GM12801 (cell line): ENCODE data around the gene FITM1.

ENCODE experiments used
- TF ChIP-seq, protein P1 (sequence below): IDR thresholded peaks from one replicate; pipeline ENCODE4 v1.5.1; 2011; ENCODE audit warnings: control low read depth; ENCODE audit not compliant: insufficient read length; ENCODE audit errors: extremely low read depth

FITM1 gene, protein sequence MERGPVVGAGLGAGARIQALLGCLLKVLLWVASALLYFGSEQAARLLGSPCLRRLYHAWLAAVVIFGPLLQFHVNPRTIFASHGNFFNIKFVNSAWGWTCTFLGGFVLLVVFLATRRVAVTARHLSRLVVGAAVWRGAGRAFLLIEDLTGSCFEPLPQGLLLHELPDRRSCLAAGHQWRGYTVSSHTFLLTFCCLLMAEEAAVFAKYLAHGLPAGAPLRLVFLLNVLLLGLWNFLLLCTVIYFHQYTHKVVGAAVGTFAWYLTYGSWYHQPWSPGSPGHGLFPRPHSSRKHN

DNA sequence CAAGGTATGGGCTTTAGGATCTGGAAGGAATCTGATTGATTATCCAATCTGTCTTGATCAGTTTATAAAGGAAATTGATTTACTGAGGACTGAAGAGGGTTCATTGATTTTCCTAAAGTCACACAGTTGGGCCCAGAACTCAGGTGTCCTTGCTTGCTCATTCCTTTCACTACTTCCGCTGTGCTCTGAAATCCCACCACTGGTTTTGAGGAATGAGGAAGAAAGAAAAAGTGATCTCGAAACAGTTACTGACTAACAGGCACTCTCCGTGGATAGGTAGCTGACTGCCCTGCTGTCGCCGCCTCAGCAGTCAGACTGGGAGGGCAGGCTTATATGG lies at the start of gene FITM1:
Gene FITM1, plus strand, starts transcription at position 280 of the 337 bp plus-strand sequence. CDS start 905 bp downstream, outside the sequence.
- TF ChIP-seq, protein P1, sequence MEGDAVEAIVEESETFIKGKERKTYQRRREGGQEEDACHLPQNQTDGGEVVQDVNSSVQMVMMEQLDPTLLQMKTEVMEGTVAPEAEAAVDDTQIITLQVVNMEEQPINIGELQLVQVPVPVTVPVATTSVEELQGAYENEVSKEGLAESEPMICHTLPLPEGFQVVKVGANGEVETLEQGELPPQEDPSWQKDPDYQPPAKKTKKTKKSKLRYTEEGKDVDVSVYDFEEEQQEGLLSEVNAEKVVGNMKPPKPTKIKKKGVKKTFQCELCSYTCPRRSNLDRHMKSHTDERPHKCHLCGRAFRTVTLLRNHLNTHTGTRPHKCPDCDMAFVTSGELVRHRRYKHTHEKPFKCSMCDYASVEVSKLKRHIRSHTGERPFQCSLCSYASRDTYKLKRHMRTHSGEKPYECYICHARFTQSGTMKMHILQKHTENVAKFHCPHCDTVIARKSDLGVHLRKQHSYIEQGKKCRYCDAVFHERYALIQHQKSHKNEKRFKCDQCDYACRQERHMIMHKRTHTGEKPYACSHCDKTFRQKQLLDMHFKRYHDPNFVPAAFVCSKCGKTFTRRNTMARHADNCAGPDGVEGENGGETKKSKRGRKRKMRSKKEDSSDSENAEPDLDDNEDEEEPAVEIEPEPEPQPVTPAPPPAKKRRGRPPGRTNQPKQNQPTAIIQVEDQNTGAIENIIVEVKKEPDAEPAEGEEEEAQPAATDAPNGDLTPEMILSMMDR, result no peak

DNA sequence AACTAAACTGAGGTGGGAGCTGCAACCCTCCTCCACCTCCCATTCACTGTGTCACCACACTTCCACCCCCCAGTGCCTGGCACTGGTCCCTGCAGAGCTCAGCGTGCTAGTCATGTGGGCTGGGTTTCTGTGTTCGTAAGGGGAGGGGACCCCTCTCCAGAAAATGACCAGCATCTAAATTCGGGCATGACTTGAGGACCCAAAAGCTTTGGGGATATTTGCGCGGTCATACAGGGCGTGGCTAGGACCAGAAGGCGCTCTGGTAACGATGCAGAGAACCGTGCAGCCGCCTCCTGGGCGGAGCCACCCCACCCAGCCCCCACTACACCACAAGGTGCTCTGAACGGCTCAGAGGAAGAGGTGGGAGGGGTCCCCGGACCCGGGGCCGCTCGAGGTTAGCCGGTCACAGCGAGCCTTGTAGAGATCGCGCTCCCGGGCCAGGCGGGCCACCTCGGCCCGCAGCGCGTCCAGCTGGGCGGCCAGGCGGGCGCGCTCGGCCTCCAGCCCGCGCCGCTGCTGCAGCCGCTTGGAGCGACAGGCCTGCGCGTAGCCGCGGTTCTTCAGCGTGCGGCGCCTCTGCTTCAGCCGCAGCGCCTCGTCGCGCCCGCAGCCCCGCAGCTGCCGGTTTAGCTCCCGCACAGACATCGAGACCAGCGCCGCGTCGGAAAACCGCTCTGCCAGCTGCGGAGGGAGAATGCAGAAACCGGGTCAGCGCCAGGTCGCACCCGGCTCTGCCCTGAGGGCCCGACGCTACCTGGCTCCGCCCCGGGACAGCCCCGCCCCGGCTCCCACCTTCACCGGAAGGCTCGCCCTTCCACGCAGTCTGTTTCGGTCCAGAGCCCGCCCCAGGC lies 49.3 kb upstream of the FITM1 start:
- TF ChIP-seq, protein P1, result no peak

DNA sequence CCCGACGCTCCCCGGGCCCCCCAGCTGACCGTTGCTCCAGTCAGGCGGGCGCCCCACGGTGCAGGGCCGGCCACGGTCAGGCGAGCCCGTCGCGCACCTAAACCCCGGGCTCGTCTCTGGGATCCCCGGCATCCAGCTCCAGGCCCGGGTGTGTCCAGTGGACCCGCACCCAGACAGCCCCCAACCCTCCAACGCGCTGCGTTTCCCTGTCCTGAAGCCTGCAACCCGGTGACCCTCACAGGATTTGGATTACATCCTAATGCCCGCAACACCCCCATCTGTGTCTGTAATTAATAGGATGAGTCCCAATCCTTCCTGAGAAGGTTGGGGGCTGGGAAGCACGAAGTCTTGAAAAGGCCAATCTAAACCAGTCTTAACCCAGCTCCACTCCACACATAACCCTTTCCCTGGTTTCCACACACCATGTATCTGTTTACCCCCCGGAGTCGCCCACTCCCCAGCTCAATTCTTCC lies 48.7 kb upstream of the FITM1 start:
- TF ChIP-seq, protein P1, result no peak

DNA sequence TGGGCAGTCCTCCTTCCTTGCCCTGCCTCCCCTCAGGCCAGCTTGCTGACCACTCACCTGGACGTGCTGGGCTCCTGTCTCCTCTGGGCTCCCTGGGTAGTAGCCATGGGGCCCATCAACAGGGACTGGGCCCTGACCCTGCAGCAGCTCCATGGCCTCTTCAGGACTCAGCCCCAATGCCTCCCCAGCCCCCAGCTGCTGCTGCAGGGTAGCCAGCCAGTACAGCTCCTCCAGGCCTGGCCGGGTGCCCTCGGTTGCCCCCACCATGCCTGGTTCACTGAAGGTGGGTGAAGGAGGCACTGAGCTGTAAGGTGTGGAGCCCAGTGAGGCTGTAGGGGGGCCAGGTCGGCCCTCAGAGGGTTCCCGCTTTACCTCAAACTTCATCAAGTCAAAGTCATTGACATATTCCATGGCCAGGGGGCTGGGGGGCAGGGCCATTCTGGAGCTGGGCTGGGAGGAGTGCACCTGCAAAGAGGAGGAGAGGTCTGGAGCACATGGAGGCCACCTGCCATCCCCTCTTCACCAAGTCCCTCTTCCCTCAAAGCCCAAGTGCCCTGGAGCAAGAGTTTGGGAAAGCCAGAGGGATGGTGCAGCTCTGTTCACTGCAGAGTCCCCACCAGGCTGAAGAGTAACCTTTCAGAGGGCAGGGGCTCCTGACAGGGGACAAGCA lies 47.9 kb upstream of the FITM1 start:
- TF ChIP-seq, protein P1, result no peak

DNA sequence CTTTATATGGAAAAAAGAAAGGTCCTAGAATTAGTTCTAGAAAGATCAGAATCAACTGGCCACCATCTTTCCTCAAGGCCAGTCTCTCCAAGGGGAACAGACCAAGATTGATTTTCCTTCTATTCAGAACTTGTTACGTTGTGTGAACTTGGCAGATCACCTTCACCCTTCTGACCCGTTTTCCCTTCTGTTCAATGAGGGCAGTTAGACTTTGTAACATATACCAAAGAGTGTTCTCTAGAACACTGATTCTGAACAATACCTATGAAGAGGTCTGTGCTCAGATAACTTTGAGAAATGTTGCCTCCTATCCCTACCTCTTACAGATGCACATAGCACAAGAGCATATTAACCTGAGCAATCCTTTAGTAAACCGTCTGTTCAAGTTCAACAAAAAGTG lies 47.0 kb upstream of the FITM1 start:
- TF ChIP-seq, protein P1, result no peak

DNA sequence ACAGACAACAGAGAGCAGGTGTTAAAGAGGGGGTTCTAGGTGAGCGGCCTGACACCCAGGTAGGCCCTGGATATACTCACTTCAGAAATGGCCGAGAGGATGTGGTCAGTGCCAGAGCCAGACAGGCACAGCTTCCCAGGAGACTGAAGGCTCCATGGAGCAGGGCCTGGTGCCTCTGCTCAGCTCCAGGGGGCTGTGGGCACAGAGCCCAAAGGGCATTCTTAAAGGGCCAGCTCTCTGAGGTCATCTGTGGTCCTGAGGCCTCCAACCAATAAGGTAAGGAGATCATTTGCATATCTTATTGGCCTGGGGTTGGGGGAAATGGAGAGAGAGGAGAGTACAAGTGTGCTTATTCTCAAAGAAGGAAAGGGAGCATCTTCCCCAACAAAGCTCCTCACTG lies 46.0 kb upstream of the FITM1 start:
- TF ChIP-seq, protein P1, result no peak

DNA sequence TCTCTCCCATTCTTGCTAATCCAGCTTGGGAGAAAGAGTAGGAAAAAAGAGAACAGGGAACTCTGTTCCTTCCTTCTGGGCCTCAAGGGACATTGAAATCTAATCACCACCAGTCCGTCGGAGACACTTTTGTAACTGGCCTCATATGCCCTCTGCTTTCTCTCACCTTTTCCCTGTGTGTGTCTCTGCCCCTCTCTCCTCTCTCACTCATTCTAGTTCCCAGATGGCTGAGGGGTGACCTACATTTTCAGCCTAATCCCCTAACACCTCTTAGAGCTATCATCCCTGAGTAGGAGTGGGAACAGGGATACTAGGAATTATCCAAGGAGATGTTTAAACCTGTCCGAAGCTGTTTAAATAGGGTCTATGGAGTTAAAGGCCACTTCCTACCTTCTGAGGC lies 45.2 kb upstream of the FITM1 start:
- TF ChIP-seq, protein P1, result no peak
